Measurements from ENCODE around the gene ANKDD1A. TPM values are rescaled to one million over a fixed set of nuclear protein-coding genes. Genes with fewer than 3 reads are reported as not detected.

ANKDD1A gene
- total RNA-seq, 1 donor: 6.2 TPM

DNA sequence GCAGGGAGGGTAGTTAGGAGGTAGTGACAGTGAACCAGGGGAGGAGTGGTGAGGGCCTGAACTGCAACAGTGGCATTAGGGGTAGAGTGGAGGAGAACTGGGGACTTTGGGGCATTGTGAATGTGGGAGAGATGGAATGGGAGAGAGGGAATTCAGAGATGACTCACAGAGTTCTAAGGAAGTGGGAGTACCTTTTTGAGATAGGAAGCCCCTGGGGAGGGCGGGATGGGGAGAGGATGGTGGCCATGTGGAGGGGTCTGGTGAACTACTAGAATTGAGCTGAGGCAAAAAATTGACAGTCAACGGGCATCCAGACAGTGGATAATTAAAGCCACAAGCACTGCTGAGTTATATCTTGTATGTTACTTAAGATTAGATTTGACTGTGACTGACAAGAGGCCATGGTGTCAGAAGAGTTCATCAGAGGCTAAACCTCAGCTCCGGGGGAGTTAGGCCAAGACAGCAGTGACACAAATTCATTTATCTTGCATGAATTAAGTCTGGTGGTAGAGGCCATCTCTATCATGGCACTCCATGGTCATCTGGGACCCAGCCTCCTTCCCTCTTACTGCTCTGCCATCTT, 36.0 kb upstream of the ANKDD1A start:
- H4K20me1 ChIP-seq (ENCODE audit: insufficient read depth, low read length): no peaks in the 10 kb centered on the region
- no peak for DNase-seq (ENCODE audit: insufficient read length, low spot score, missing footprints)
- H3K4me2 ChIP-seq (ENCODE audit: insufficient read depth, low read length): no peak overlapping the region

DNA sequence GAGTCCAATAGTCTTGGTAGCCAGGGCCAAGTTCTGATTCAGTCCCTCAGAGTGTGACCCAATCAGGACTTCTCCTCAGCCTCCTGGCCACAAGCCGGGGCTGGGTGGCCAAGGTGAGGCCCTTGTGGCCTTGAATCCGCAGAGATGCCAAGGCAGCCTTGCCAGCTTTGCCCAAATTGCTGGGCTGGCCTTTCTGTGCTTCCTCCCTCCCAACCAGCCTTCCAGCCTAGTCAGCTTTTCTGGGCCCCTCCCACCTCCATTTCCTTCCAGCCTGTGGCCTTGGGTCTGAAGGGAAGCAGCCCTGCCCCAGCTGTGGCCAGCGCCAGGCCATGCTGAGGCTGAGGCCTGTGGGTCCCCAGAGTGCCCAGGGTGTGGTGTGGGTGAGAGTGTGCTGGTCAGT, 34.3 kb upstream of the ANKDD1A start:
- TF ChIP-seq, protein P1, sequence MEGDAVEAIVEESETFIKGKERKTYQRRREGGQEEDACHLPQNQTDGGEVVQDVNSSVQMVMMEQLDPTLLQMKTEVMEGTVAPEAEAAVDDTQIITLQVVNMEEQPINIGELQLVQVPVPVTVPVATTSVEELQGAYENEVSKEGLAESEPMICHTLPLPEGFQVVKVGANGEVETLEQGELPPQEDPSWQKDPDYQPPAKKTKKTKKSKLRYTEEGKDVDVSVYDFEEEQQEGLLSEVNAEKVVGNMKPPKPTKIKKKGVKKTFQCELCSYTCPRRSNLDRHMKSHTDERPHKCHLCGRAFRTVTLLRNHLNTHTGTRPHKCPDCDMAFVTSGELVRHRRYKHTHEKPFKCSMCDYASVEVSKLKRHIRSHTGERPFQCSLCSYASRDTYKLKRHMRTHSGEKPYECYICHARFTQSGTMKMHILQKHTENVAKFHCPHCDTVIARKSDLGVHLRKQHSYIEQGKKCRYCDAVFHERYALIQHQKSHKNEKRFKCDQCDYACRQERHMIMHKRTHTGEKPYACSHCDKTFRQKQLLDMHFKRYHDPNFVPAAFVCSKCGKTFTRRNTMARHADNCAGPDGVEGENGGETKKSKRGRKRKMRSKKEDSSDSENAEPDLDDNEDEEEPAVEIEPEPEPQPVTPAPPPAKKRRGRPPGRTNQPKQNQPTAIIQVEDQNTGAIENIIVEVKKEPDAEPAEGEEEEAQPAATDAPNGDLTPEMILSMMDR (IDR thresholded peaks at IDR 0.05; ENCODE audit: extremely low read depth, low read depth, low read length): no peak
- Histone ChIP-seq H3K4me2 (ENCODE audit: insufficient read depth, low read length) (no peak overlapping the region), H3K9me3 (ENCODE audit: low read depth, low read length) (no peaks in the 10 kb centered on the region), H3K27me3 (ENCODE audit: insufficient read depth, low read length) (no peaks in the 10 kb centered on the region), H3K4me3 (ENCODE audit: insufficient read depth, low read length) (no peak overlapping the region), H2AFZ (ENCODE audit: low read length) (peak overlapping the region; percentile 67), H3K27ac (ENCODE audit: low read depth, low read length) (no peak overlapping the region), H3K4me1 (ENCODE audit: insufficient read depth, low read length) (peaks cover 29% of the 10 kb centered on the region), H3K79me2 (ENCODE audit: insufficient read depth, low read length) (no peaks in the 10 kb centered on the region), H4K20me1 (ENCODE audit: insufficient read depth, low read length) (no peaks in the 10 kb centered on the region), H3K36me3 (ENCODE audit: insufficient read depth, low read length) (no peaks in the 10 kb centered on the region)
- DNase-seq (ENCODE audit: insufficient read length, low spot score, missing footprints): peak; percentile 85

More for the DNA sequence above, 36.0 kb upstream of the ANKDD1A start:
- Histone ChIP-seq H3K27me3 (ENCODE audit: insufficient read depth, low read length) (no peaks in the 10 kb centered on the region), H3K36me3 (ENCODE audit: insufficient read depth, low read length) (no peaks in the 10 kb centered on the region), H3K79me2 (ENCODE audit: insufficient read depth, low read length) (no peaks in the 10 kb centered on the region), H3K27ac (ENCODE audit: low read depth, low read length) (no peak overlapping the region), H3K9me3 (ENCODE audit: low read depth, low read length) (no peaks in the 10 kb centered on the region), H3K4me3 (ENCODE audit: insufficient read depth, low read length) (no peak overlapping the region), H3K4me1 (ENCODE audit: insufficient read depth, low read length) (peaks cover 21% of the 10 kb centered on the region), H2AFZ (ENCODE audit: low read length) (no peak overlapping the region)
- TF ChIP-seq, protein P1 (IDR thresholded peaks at IDR 0.05; ENCODE audit: extremely low read depth, low read depth, low read length): no peak

DNA sequence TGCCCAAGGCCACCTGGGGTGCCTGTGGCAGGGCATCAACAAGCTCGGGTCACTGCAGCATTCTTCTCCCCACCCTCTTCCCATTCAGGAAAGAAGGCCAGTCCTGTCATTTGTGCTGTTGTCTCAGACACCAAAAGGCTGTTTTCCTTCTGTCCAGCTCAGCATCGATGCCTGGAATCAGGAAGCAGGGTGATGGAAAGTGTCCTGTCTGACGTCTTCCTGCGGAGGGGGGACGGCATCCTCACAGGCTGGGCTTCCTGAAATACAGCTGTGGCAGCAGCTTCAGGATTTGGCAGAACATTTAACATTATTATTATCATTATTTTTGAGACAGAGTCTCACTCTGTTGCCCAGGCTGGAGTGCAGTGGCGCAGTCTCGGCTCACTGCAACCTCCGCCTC, 33.0 kb upstream of the ANKDD1A start:
- Histone ChIP-seq H3K4me2 (ENCODE audit: insufficient read depth, low read length) (no peak overlapping the region), H3K4me1 (ENCODE audit: insufficient read depth, low read length) (peaks cover 35% of the 10 kb centered on the region), H3K27me3 (ENCODE audit: insufficient read depth, low read length) (no peaks in the 10 kb centered on the region), H4K20me1 (ENCODE audit: insufficient read depth, low read length) (no peaks in the 10 kb centered on the region), H3K9me3 (ENCODE audit: low read depth, low read length) (no peaks in the 10 kb centered on the region), H3K27ac (ENCODE audit: low read depth, low read length) (no peak overlapping the region), H3K36me3 (ENCODE audit: insufficient read depth, low read length) (no peaks in the 10 kb centered on the region), H2AFZ (ENCODE audit: low read length) (no peak overlapping the region), H3K4me3 (ENCODE audit: insufficient read depth, low read length) (no peak overlapping the region), H3K79me2 (ENCODE audit: insufficient read depth, low read length) (no peaks in the 10 kb centered on the region)
- DNase-seq (ENCODE audit: insufficient read length, low spot score, missing footprints): no peak
- TF ChIP-seq, protein P1 (IDR thresholded peaks at IDR 0.05; ENCODE audit: extremely low read depth, low read depth, low read length): no peak

DNA sequence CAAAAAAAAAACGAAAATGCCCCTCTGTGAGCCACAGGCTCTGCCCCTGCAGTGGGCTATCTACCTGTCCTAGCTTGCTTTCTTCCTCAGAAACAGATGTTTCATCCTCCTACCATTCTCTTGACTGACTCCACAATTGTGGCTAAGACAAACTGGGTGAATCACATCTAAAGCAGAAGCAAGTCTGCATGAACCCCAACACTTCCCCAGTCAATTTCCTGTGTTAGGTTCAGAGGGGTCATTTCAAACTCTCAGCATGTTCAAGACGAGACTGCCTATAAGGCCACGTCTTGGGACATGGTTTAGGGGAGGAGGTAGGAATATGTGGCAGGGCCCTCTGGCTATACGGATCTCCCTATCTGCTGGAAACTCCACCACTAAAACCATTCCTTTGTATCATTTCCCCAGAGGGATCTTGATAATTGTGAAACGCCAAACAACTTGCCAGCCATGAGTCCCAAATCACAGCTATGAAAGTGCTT, 28.6 kb upstream of the ANKDD1A start:
- Histone ChIP-seq H3K27ac (ENCODE audit: low read depth, low read length) (peak overlapping the region; percentile 86), H3K4me3 (ENCODE audit: insufficient read depth, low read length) (no peak overlapping the region), H3K4me2 (ENCODE audit: insufficient read depth, low read length) (peak overlapping the region; percentile 54), H3K4me1 (ENCODE audit: insufficient read depth, low read length) (peaks cover 30% of the 10 kb centered on the region), H3K27me3 (ENCODE audit: insufficient read depth, low read length) (no peaks in the 10 kb centered on the region), H2AFZ (ENCODE audit: low read length) (peak overlapping the region; percentile 50), H3K36me3 (ENCODE audit: insufficient read depth, low read length) (no peaks in the 10 kb centered on the region), H3K9me3 (ENCODE audit: low read depth, low read length) (no peaks in the 10 kb centered on the region), H3K79me2 (ENCODE audit: insufficient read depth, low read length) (no peaks in the 10 kb centered on the region), H4K20me1 (ENCODE audit: insufficient read depth, low read length) (no peaks in the 10 kb centered on the region)
- TF ChIP-seq, protein P1 (IDR thresholded peaks at IDR 0.05; ENCODE audit: extremely low read depth, low read depth, low read length): no peak
- DNase-seq (ENCODE audit: insufficient read length, low spot score, missing footprints): peak; percentile 93

All from osteoblast (primary cell).